Hypothalamus (tissue), 51 donors: ENCODE data around the gene NPL.

Source experiments
- DNase-seq, 51 donors: peaks; one replicate each; lab custom pipeline; 2025; lab: John Stamatoyannopoulos, UW

The NPL gene, protein sequence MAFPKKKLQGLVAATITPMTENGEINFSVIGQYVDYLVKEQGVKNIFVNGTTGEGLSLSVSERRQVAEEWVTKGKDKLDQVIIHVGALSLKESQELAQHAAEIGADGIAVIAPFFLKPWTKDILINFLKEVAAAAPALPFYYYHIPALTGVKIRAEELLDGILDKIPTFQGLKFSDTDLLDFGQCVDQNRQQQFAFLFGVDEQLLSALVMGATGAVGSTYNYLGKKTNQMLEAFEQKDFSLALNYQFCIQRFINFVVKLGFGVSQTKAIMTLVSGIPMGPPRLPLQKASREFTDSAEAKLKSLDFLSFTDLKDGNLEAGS

DNA sequence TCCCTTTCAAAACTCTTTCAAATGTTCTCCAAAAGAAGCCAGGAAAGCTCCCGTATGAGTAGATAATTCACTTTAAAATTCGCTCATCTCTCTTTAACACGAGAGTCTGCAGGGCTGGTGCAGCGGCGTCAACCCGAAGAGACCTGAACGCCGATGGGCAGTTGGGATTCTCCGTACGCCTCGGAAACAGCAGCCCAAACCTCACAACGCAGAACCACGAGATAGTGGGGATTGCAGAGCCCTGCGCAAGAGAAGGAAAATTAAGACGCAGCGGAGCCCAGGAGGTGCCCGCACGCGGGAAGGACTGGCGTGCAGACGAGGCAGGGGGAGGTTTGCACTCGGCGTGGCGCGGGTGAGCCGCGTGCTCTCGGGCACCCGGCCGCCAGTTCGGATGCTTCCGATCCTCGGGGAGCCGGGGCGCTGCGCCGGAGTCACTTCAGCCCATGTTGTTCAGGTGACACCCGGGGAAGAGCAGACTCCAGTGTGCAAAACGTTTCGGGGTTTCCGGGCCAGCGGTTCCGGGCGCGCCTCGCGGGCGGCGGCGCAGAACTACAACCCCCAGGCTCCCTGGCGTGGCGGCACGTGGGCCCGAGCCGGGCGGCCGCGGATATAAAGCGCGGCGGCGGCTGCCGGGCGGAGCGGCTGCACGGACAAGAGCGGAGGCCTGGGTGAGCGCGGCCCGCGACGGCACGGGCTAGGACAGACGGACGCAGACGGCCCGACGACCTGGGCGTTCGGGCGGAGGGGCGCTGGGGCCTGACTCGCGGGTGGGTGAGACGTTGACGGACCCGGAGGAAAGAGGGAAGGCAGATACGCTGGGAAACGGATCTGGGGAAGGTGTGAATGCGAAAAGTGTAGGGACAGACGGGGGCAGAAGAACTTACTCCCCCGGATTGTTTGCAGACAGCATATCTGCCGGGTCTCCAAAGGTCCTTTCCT, at the start of gene NPL:
Gene NPL (plus strand): TSS at position 636 of the 939 bp plus-strand sequence. CDS start 4,599 bp downstream, outside the sequence.
- DNase-seq = peak; percentile 17 to 91 (median 75)

DNA sequence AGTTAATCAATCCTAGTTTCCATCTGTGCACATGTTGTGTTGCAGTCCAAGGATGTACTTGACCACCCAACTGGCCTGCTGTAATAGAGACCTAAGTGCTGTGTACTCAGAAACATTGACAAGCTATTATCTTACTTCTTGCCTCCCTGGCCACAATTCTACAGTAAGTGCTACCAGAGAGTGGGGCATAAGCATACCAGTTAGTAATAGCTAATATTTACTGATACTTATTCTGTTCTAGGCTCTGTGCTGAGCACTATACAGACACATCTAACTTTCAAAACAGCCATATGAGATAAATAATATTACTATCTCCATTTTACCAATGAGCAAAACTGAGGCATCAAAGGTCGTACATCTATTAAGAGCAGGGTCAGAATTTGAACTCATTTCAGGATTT, 49.5 kb upstream of the NPL start:
- no peak for DNase-seq

DNA sequence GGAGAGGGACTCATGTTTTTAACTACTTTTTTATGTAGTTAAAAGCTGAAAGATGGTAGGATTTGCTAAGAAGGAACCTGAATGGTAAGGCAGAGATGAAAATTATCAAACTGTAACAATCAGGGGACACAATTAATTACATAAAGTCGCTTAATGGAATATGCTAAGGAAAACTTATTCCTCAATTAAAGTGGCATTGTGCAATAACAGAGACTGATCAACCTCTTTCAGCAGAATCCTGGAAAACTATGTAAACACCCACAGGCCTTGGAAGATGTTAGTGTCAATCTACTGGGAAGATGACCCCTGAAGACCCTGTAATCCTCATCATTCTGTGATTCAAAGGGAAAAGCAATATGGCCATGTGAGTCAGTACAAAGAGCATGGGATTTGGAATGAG, 46.8 kb upstream of the NPL start:
- DNase-seq = no peak

DNA sequence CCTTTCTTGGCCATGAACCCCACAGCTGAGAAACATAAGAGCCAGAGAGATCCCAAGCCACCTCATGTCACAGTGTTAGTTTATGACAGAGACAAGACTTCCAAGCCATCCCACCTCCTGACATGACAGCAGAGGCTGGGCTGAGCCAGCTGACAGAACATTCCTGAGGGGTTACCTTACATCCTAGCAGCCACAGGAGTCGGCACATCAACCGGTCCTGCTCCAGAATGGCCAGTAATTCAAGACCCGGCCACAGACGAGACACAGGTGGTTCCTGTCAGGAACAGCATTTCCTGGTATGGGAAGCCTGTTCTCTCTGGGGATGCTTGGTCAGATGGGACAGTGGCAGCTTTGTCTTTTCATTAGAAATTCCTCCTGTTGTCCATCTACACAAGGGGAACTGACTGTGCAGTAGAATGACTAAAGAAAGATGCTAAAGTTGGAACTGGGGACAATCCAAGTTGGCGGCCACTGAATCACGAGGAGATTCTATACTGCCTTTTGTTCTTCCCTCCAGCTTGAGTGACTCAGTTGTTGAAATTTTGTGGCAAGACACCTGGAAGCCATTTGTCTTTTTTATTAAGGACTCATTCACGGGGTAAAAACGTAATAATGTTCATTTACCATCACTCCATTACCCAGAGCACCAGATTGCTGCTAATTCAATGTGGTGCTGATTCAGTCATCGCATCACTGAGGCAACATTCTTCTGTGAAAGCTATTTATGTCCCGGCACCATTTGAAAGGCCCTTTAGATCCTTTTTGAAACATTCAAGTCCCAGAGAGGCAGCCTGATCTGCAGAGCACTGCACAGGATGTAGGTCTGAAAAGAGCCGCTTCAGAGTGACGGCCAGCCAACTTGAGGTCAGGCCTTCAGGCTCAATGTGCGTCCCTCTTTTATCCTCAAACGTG, 37.2 kb upstream of the NPL start:
- DNase-seq = peak in 18 of 51 donors; percentile 6 to 56 (median 20)

DNA sequence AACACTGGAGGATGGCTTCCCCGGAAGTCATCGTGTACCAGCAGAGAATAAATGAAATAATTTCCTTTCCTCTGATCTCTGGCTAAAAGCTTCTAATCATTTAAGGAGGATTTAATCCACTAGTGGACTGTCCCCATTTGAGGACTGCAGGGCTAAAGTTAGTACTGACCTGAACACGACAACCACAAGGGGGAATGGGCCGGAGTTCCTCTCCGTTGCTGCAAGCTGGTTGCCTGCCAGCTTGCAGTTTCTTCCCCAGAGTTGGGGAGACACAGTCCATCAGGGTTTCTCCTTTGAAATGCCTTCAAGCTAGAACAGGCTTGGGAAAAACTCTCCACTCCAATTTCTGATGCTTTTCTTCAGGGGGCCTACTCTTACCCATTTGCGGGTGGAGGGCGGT, 35.5 kb upstream of the NPL start:
- DNase-seq = no peak

DNA sequence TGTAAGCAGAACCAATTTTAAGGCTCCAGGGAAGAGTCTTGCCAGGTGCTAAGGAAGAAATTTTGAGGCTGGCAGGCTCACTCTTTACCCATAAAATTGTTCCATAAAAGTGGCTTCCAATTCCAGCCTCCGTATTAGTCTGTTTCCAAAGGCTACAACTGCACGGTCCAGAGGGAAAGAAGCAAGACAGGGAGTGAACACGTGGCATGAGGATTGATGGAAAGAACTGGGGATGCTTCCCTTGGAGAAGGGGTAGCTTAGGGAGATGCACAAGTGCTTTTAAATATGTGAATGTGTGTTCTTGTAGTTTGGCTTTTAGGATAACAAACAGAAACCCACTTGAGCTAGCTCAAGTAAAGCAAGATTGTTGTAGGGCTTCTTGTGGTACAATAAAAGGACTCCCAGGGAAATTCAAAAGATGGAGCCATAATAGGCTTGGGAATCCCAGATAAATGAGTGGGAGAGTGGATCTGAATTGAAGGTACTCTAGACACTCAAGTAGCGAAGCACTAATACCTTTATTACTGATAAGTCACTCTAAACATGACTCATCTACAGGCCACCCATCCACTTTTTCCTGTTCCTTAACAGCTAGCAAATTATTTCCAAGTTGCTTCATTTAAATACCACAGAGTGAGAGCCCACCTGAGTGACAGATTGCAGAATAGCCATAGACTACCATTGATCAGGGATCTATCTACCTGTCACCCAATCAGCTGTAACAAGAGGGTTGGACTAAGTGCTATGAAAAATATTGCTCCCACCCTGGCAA, 34.8 kb upstream of the NPL start:
- DNase-seq = no peak

DNA sequence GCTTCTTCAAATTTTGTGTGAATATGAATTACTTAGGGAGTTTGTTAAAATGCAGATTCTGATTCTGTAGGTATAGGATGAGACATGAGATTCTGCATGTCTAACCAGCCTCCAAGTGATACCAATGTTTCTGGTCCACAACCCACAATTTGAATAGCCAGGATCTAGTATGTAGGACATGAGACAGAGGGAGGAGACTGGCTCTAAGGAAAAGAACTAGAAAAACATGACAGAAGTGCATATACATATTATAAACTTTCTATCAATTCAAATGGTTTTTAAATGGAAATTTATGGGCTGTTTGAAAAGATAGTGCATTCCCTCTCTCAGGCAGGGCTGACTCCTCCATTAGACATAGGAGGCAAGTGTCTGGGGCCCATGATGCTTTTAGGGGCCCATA, 33.9 kb upstream of the NPL start:
- no peak for DNase-seq

DNA sequence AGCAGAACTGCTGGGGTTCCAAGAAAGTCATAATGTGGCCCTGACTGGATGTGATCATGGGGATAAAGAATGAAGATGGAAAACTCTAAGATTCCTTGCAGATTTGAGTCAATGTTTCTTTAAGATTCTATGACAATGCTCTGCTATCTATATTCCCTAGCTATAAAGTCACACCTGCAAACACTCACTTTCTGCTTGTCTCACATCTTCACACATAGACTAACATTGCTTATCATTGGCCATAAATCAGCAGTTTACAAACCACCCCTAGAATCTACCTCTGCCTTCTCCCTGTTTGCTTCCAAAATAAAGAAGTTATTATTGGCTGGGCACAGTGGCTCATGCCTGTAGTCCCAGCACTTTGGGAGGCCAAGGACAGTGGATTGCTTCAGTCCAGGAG, 33.1 kb upstream of the NPL start:
- no peak for DNase-seq

DNA sequence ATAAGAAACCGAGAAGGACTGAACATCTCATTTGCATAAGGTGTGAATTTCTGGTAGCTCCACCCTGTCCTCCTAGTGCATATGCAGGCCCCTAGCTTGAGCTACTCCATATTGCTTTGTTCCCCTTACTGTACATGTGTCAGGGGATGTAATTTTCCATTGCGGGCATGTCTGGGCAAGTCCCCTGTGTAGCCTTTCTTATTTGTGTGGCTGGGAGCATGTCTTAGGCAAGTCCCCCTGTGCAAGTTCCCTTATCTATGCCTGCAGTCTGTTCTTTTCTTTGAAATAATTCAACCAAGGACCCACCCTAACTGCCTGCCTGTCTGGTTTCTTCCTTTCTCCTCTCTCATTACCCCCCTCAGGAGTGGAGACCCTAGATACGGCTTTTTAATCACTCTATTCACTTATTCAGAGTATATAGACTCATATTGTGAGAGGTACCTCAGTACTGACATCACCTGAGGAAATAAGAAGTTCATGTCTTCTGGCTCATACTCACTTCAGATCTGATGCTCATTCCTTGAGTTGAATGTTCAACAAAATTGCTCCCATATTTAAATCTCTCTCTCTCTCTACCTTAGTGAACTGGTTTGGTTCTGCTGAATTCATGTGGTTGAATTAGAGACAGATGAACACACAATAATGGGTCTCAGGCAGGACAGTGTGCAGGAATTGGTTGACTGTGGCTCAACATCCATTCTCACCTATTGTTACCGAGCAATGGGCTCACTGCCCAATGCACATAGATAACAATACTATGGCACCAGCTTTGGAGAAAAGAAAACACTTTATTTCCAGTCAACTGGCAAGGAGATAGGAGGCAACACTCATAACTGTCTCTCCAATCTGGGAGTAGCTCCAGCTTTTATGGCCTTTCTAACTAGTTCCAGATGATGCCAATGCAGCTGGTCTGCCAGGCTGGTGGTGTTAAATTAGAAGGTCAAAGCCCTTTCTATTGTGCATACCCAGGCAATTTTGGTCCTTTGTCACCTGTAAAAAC, 27.9 kb upstream of the NPL start:
- peak in 2 of 51 donors; percentile 4 to 11 for DNase-seq

DNA sequence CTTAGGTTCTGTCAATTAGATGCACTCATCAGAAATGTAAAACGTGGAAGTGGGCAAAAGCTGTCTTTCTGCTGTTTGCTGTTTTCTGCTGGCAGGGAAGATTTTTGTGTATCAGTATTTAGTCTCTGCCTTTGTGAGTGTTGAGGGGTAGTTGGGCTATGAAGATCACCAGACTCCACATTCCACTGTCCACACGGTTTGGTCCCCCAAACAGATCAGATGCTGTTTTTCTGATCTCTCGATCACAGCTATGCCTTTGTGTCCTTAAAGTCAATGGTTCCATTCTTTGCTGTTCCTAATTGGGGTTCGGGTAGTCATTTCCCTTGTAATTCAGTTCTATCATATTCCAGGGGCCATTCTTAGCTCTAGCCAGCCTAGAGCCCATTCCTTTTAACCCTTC, 27.0 kb upstream of the NPL start:
- DNase-seq = peak in 5 of 51 donors; percentile 1 to 19 (median 11)

DNA sequence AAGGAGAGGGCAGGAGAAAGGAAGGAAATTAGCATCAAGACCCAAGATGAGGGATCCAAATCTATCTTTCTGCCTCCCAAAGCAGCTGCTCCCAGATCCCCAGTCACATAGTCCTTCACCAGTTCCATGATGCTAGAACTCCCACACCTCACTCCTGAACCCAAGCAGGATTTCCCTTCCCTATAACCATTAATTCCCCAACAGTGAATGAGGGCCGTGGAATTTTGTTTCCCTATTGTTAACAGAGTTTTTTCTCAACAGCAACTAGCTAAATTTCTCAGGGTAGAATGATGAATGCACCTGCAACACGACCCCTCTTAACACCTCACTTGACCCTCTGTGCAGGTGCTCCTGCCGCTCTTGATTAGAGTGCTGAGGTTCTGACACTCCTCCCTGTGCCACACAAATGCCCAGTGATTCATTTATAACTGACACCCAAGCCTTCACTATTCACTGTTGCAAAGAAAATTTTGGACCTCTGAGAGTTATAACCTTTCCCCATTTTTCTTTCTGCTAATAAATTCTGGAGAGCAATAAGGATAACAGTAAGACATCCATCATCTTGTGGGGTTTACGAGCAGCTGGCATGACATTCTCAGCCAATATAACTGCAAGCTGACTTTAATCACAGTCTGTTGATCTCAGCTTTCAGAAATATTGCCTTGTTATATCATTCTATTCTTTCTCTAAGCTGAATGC, 25.4 kb upstream of the NPL start:
- DNase-seq = no peak

DNA sequence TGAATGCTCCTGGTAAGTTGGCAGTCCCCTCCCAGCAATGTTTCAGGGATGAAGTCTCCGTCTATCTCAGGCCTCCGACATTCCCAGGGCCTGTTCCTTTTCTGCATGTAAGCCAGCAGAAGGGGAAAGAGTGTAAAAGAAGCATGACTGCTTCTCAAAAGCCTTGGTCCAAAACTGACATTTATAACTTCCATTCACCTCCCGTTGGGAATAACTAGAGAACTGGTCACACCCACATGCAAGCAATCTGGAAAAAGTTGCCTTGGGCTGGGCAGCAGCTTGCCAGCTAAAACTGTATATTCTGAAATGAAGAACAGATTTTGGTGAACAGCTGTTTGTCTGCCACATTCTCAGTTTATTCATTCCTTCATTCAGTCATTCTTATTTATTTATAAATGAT, 24.2 kb upstream of the NPL start:
- no peak for DNase-seq

DNA sequence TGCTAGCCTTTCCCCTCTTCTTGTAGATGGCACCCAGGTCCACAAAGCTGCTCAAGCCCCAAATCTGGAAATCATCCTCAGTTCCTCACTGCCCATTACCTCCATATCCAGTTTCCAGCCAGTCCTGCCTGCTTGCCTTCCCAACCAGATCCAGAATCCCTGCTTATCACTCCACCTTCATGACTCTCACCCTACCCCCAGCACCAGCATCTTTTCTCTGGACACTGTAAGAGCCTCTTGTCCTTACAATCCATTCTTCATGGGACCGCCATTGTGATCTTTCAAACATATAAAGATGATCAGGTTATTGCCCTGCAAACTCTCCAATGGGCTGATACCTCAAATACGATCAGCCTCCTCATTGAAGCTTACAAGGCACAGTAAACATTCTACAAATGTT, 23.5 kb upstream of the NPL start:
- DNase-seq = no peak

DNA sequence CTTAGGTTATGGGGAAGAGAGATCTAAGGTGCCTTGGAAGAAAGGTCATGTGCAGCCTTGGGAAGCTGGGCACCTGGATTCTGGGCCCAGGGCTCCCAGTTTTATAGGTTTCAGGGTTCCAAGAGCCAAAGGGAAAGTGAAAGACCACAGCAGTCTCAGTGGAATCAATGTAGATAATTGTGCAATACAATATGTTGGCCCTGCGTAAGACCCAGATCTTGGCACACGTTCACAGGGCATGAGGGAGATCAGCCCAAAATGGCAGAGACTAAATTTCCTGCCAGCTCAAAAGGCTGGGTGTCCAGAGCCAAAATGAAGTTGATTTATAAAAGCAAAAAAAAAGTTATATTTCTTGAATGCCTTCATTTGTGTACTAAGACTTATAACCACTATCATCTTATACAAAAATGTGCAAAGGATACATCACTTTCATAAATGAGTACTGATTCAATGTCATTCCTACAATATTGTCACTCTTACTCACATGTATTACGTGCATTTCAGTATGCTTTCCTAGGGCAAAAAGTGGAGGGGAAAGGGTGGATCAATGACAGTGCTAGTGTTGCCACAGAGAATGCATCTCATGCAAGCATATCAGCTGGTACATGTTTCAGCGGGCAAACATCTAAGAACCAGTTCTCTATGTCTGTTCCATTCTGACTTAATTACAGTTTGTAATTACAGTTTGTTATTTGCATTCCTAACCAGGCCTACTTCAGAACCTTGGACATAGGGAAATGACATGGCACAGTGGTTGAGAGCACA, 22.5 kb upstream of the NPL start:
- DNase-seq = no peak

DNA sequence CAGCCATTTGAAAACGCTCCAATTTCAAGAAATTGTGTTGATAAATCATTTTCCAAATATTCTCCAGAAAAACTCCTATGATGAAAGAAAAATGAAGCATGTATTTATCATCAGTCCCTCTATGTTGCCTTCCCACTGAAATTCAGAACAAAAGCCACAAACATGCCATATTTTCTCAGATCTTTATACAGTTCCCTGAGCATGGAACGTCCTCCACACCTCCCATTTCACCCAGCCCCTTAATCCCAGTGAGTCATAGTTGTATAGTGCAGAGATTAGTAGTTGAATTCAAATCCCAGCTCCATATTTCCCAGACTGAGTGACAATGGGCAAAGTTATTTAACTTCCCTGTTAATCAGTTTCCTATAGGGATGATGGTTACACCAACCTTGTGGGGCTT, 20.6 kb upstream of the NPL start:
- no peak for DNase-seq

DNA sequence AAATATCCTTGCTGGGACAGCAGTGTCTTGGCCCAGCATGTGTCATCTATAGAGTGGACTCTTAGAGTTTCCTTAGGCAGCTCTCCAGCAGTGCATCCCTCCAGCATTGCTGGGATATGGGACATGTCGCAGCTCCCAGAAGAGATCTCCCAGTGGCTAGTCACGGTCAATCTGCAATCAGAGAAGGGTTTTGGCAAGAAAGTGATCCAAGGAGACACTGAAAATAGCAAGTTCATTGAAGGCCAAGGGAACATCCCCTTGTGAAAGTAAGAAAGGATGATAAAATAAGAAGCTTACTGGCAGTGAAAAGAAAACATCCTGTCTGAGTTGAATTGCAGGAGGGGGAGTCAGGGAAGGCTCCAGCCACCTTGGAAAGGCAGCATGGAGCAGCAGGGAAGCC, 19.3 kb upstream of the NPL start:
- DNase-seq = no peak
